ENCODE measurements around the gene STAB2. TPM values are rescaled to one million over a fixed set of nuclear protein-coding genes. Genes with fewer than 3 reads are reported as not detected.

STAB2 gene
- total and polyA plus RNA-seq, 4 donors = 0.21 to 0.45 TPM; not detected in 2

DNA sequence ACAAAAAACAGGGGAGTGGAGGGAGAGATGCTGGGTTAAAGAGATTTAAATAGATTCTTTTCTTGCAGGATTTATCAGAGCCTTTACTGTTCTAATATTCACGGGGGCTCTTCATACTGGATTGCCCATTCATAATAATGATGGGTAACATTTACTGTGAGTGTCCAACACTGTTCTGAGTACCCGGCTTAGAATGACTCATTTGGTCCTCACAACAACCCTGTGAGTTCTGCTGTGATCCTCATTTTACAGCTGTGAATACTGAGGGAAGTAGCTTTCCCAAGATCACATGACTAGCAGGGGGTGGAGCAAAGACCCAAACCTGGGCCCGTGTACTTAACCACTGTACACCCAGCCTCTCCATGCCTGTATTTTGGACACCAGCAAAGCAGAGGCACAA is 140.6 kb downstream of the STAB2 start:
- WGBS, 2 donors = 59 to 68% methylated on average over 3 of the region's 3 CpGs
- Histone ChIP-seq H3K27me3 (ENCODE audit: control insufficient read depth in 1 of 2, insufficient read depth in 2 of 2, low read length in 1 of 2) (no peaks in the 10 kb centered on the region), H3K36me3 (ENCODE audit: control insufficient read depth in 1 of 2, insufficient read depth in 2 of 2, low read length in 1 of 2) (no peaks in the 10 kb centered on the region), H3K4me3 (ENCODE audit: low read length in 2 of 2) (no peak overlapping the region), H3K27ac (ENCODE audit: low read depth in 1 of 2, low read length in 2 of 2) (no peak overlapping the region), H3K4me1 (ENCODE audit: control insufficient read depth in 1 of 2, insufficient read depth in 2 of 2, low read length in 2 of 2) (no peaks in the 10 kb centered on the region), H3K9me3 (ENCODE audit: control insufficient read depth, low read length) (peaks cover 3% of the 10 kb centered on the region)
- ATAC-seq (ENCODE audit: low FRiP score) = no peak
- no peak for DNase-seq
- intact Hi-C loops (cut with DNase I) = no loop called here

DNA sequence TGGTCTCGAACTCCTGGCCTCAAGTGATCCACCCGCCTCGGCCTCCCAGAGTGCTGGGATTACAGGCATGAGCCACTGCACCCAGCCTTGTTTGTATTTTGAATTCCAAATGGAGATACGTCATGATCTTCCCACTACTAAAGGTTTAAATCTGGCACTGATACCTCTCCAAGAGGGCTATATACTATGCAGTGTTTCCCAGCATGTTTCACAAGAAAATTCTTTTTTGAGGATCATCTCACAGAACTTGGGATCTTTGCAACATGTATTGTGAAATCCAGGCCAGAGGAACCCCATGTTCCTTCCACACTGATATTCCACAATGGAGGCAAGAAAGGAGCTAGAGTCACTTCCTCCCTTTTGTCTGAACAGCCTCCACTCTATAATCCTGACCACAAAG is 141.2 kb downstream of the STAB2 start:
- intact Hi-C loops (cut with DNase I) = no loop called here
- no peak overlapping the region for H3K27ac ChIP-seq (ENCODE audit: low read depth in 1 of 2, low read length in 2 of 2)
- DNase-seq = no peak
- no peaks in the 10 kb centered on the region for H3K36me3 ChIP-seq (ENCODE audit: control insufficient read depth in 1 of 2, insufficient read depth in 2 of 2, low read length in 1 of 2)
- WGBS, 2 donors = 58 to 66% methylated on average over 4 of the region's 4 CpGs
- no peak for ATAC-seq (ENCODE audit: low FRiP score)
- H3K4me1 ChIP-seq (ENCODE audit: control insufficient read depth in 1 of 2, insufficient read depth in 2 of 2, low read length in 2 of 2) = no peaks in the 10 kb centered on the region
- no peak overlapping the region for H3K4me3 ChIP-seq (ENCODE audit: low read length in 2 of 2)
- peaks cover 3% of the 10 kb centered on the region for H3K9me3 ChIP-seq (ENCODE audit: control insufficient read depth, low read length)
- H3K27me3 ChIP-seq (ENCODE audit: control insufficient read depth in 1 of 2, insufficient read depth in 2 of 2, low read length in 1 of 2) = no peaks in the 10 kb centered on the region

DNA sequence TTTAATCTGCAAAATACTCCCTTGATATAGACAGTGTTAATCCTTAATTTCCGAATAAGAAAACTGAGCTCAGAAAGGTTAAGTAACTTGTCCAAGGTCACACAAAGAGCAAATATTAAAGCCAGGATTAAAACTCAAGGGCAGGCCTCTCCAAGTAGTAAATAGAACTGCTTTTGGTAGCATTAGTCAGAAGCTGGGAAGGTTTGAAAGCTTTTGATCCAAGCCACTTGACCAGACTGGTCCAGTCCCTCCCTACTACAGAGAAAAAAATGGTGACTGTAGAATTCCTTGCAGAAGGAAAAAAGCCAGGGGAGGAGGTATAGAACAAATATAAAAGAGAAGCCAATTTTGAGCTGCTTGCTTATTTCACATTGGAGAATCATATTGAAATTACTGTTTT is 142.4 kb downstream of the STAB2 start:
- ATAC-seq (ENCODE audit: low FRiP score) (no peak), DNase-seq (no peak)
- Histone ChIP-seq H3K4me1 (ENCODE audit: control insufficient read depth in 1 of 2, insufficient read depth in 2 of 2, low read length in 2 of 2) (no peaks in the 10 kb centered on the region), H3K4me3 (ENCODE audit: low read length in 2 of 2) (no peak overlapping the region), H3K27ac (ENCODE audit: low read depth in 1 of 2, low read length in 2 of 2) (no peak overlapping the region), H3K9me3 (ENCODE audit: control insufficient read depth, low read length) (peaks cover 3% of the 10 kb centered on the region), H3K27me3 (ENCODE audit: control insufficient read depth in 1 of 2, insufficient read depth in 2 of 2, low read length in 1 of 2) (no peaks in the 10 kb centered on the region), H3K36me3 (ENCODE audit: control insufficient read depth in 1 of 2, insufficient read depth in 2 of 2, low read length in 1 of 2) (no peaks in the 10 kb centered on the region)
- intact Hi-C loops (cut with DNase I) = no loop called here
- 89 to 92% methylated on average over 1 of the region's 1 CpG for WGBS, 2 donors

DNA sequence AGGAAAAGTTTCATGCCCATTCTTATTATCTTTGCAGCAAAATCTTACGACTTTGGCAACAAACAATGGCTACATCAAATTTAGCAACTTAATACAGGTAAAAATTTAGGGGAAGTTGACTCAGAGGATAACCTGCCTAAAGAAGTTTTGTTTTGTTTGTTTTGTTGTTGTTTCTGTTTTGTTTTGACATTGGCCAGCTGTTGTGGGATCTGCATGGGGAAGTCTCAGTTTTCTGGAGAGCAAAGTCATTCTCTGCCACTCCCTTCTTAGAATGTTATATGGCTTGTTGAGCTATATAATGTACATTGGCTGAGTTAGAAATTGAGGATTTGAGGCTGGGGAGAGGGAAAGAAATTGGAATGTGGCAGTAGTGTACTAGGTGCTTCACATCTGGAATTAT is 144.5 kb downstream of the STAB2 start:
- Histone ChIP-seq H3K27me3 (ENCODE audit: control insufficient read depth in 1 of 2, insufficient read depth in 2 of 2, low read length in 1 of 2) (no peaks in the 10 kb centered on the region), H3K36me3 (ENCODE audit: control insufficient read depth in 1 of 2, insufficient read depth in 2 of 2, low read length in 1 of 2) (no peaks in the 10 kb centered on the region), H3K9me3 (ENCODE audit: control insufficient read depth, low read length) (peaks cover 3% of the 10 kb centered on the region), H3K4me3 (ENCODE audit: low read length in 2 of 2) (no peak overlapping the region), H3K4me1 (ENCODE audit: control insufficient read depth in 1 of 2, insufficient read depth in 2 of 2, low read length in 2 of 2) (no peaks in the 10 kb centered on the region), H3K27ac (ENCODE audit: low read depth in 1 of 2, low read length in 2 of 2) (no peak overlapping the region)
- ATAC-seq (ENCODE audit: low FRiP score) = no peak
- no peak for DNase-seq
- WGBS, 2 donors = 90% methylated on average over 1 of the region's 1 CpG
- intact Hi-C loops (cut with DNase I) = no loop called here

DNA sequence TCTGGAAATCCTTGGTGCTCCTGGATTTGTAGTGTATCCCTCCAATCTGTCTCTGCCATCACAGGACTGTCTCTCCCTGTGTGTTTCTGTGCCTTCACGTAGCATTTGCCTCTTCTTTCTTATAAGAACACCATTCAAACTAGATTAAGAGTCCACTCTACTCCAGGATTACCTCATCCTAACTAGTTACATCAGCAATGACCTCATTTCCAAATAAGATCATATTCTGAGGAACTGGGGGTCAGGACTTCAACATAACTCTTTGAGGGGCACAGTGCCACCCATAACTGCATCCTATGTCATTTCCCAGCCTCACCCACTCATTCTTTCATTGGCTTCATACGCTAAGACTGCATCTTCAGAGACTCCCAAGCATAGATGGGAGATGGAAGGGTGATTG is 147.8 kb downstream of the STAB2 start:
- H3K36me3 ChIP-seq (ENCODE audit: control insufficient read depth in 1 of 2, insufficient read depth in 2 of 2, low read length in 1 of 2) = no peaks in the 10 kb centered on the region
- H3K4me1 ChIP-seq (ENCODE audit: control insufficient read depth in 1 of 2, insufficient read depth in 2 of 2, low read length in 2 of 2) = no peaks in the 10 kb centered on the region
- H3K27me3 ChIP-seq (ENCODE audit: control insufficient read depth in 1 of 2, insufficient read depth in 2 of 2, low read length in 1 of 2) = no peaks in the 10 kb centered on the region
- no peak for DNase-seq
- no peak overlapping the region for H3K27ac ChIP-seq (ENCODE audit: low read depth in 1 of 2, low read length in 2 of 2)
- ATAC-seq (ENCODE audit: low FRiP score) = no peak
- WGBS, 2 donors = 81 to 89% methylated on average over 2 of the region's 2 CpGs
- H3K4me3 ChIP-seq (ENCODE audit: low read length in 2 of 2) = no peak overlapping the region
- intact Hi-C loops (cut with DNase I) = no loop called here
- peaks cover 3% of the 10 kb centered on the region for H3K9me3 ChIP-seq (ENCODE audit: control insufficient read depth, low read length)

DNA sequence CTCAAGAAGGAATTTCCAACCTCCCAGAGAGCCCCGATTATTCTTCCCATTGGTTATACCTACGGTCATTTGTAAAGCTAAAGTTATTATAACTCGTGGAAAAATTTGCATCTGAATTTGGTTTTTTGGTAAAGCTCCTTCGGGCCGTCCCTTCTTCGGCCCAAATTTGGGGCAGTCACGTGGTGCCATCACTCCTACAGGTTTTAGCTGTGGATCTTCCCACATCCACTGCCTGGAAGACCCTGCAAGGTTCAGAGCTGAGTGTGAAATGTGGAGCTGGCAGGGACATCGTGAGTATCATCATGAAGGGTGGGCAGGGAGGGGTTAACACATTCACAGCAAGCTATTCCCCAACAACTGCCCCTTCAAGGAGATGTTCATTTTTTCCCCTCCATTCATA is 148.2 kb downstream of the STAB2 start:
- 83 to 88% methylated on average over 8 of the region's 8 CpGs for WGBS, 2 donors
- no peaks in the 10 kb centered on the region for H3K27me3 ChIP-seq (ENCODE audit: control insufficient read depth in 1 of 2, insufficient read depth in 2 of 2, low read length in 1 of 2)
- DNase-seq (no peak), ATAC-seq (ENCODE audit: low FRiP score) (no peak)
- H3K4me1 ChIP-seq (ENCODE audit: control insufficient read depth in 1 of 2, insufficient read depth in 2 of 2, low read length in 2 of 2) = no peaks in the 10 kb centered on the region
- no peak overlapping the region for H3K27ac ChIP-seq (ENCODE audit: low read depth in 1 of 2, low read length in 2 of 2)
- H3K36me3 ChIP-seq (ENCODE audit: control insufficient read depth in 1 of 2, insufficient read depth in 2 of 2, low read length in 1 of 2) = no peaks in the 10 kb centered on the region
- H3K9me3 ChIP-seq (ENCODE audit: control insufficient read depth, low read length) = peaks cover 3% of the 10 kb centered on the region
- H3K4me3 ChIP-seq (ENCODE audit: low read length in 2 of 2) = no peak overlapping the region
- intact Hi-C loops (cut with DNase I) = no loop called here

DNA sequence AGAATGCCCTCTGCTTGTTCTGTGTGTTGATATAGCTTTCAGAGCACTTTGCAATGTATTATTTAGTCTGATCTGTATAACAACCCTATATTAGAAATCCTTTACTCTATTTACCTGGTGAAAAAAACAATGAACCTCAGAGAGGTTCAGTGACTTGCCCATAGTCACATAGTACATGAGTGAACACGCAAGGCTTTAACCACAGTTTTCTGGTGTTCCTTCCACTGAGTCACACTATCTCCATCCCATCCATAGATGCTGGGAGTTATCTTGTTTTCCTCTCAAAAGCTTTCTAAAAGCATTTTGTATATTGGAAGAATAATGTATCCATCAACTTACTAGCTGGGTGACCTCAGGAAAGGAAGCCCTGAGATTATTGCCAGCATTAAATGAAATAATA is 149.5 kb downstream of the STAB2 start:
- intact Hi-C loops (cut with DNase I) = no loop called here
- no peak for DNase-seq
- no peak for ATAC-seq (ENCODE audit: low FRiP score)
- Histone ChIP-seq H3K27ac (ENCODE audit: low read depth in 1 of 2, low read length in 2 of 2) (no peak overlapping the region), H3K27me3 (ENCODE audit: control insufficient read depth in 1 of 2, insufficient read depth in 2 of 2, low read length in 1 of 2) (no peaks in the 10 kb centered on the region), H3K4me3 (ENCODE audit: low read length in 2 of 2) (no peak overlapping the region), H3K4me1 (ENCODE audit: control insufficient read depth in 1 of 2, insufficient read depth in 2 of 2, low read length in 2 of 2) (no peaks in the 10 kb centered on the region), H3K9me3 (ENCODE audit: control insufficient read depth, low read length) (no peaks in the 10 kb centered on the region), H3K36me3 (ENCODE audit: control insufficient read depth in 1 of 2, insufficient read depth in 2 of 2, low read length in 1 of 2) (no peaks in the 10 kb centered on the region)
- WGBS, 2 donors = 94 to 96% methylated on average over 1 of the region's 1 CpG

DNA sequence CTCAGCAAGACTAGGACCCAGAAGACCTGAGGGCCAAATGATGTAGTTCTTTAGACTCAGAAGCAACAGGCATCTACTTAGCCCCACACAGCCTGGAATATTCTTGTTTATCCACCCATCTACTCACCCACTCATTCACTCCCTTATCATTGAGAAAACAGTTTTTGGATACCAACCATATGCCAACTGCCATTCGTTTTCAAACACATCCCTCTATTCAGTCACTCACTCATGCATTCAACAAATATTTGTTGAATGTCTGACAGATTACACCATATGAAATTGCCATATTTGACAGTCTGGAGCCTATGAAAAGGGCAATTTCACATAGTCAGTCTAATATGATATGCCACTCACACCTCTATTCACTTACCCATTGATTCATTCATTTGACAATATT is 150.8 kb downstream of the STAB2 start:
- intact Hi-C loops (cut with DNase I) = no loop called here
- no peak for ATAC-seq (ENCODE audit: low FRiP score)
- no peak overlapping the region for H3K4me3 ChIP-seq (ENCODE audit: low read length in 2 of 2)
- DNase-seq = no peak
- WGBS, 2 donors = 4 to 8% methylated on average over 1 of the region's 1 CpG
- no peaks in the 10 kb centered on the region for H3K36me3 ChIP-seq (ENCODE audit: control insufficient read depth in 1 of 2, insufficient read depth in 2 of 2, low read length in 1 of 2)
- no peaks in the 10 kb centered on the region for H3K4me1 ChIP-seq (ENCODE audit: control insufficient read depth in 1 of 2, insufficient read depth in 2 of 2, low read length in 2 of 2)
- H3K27ac ChIP-seq (ENCODE audit: low read depth in 1 of 2, low read length in 2 of 2) = no peak overlapping the region
- no peaks in the 10 kb centered on the region for H3K9me3 ChIP-seq (ENCODE audit: control insufficient read depth, low read length)
- no peaks in the 10 kb centered on the region for H3K27me3 ChIP-seq (ENCODE audit: control insufficient read depth in 1 of 2, insufficient read depth in 2 of 2, low read length in 1 of 2)

DNA sequence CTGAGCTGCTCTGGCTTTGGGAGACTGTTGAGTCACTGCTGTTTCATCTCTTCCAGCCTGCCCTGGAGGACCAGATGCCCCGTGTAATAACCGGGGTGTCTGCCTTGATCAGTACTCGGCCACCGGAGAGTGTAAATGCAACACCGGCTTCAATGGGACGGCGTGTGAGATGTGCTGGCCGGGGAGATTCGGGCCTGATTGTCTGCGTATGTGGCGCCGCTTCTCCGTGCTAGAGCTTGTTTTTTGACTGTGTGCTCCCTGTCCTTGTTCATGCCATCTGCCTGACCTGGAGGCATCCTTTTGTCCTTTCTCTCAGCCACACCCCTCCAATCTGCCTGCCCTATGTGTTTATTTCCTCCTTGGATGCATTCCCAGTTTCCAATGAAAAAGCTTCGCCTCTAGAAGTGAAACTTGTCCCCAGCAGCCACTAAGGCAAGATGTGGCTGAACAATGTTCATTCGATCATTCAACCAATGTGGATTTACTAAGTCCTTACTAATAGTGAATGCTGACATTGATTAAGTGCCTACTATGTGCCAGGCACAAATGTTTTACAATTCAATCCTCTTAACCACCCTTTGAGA is 155.4 kb downstream of the STAB2 start:
- H3K9me3 ChIP-seq (ENCODE audit: control insufficient read depth, low read length) = no peaks in the 10 kb centered on the region
- 82 to 88% methylated on average over 15 of the region's 15 CpGs for WGBS, 2 donors
- H3K4me3 ChIP-seq (ENCODE audit: low read length in 2 of 2) = no peak overlapping the region
- no peaks in the 10 kb centered on the region for H3K36me3 ChIP-seq (ENCODE audit: control insufficient read depth in 1 of 2, insufficient read depth in 2 of 2, low read length in 1 of 2)
- no peaks in the 10 kb centered on the region for H3K27me3 ChIP-seq (ENCODE audit: control insufficient read depth in 1 of 2, insufficient read depth in 2 of 2, low read length in 1 of 2)
- H3K4me1 ChIP-seq (ENCODE audit: control insufficient read depth in 1 of 2, insufficient read depth in 2 of 2, low read length in 2 of 2) = no peaks in the 10 kb centered on the region
- DNase-seq (no peak), ATAC-seq (ENCODE audit: low FRiP score) (no peak)
- intact Hi-C loops (cut with DNase I) = no loop called here
- no peak overlapping the region for H3K27ac ChIP-seq (ENCODE audit: low read depth in 1 of 2, low read length in 2 of 2)
